ENCODE data around the gene SRL. TPM values are rescaled to one million over a fixed set of nuclear protein-coding genes. Genes with fewer than 3 reads are reported as not detected.

SRL gene
- total and polyA plus RNA-seq, 2 experiments from 2014 or later = 1.1 TPM; not detected in 1

- 75% methylated on average over 4 of the region's 4 CpGs for WGBS (ENCODE audit: low lambda C conversion rate, missing lambda C conversion rate)
- Histone ChIP-seq H3K4me3 (no peak overlapping the region), H4K20me1 (ENCODE audit: insufficient read depth, poor library complexity, severe bottlenecking) (no peaks in the 10 kb centered on the region), H3K79me2 (no peaks in the 10 kb centered on the region), H3K9me2 (replicated peaks; ENCODE audit: insufficient read depth) (no peaks in the 10 kb centered on the region), H3K9me3 (ENCODE audit: low read depth) (no peaks in the 10 kb centered on the region), H2AFZ (no peak overlapping the region), H3K4me1 (ENCODE audit: insufficient read depth) (no peaks in the 10 kb centered on the region), H3K4me2 (no peak overlapping the region), H3K27me3 (no peaks in the 10 kb centered on the region), H3K36me3 (replicated peaks; ENCODE audit: insufficient read depth, low read depth) (no peaks in the 10 kb centered on the region), H3K27ac (no peak overlapping the region)
- no peak for TF ChIP-seq EZH2phosphoT487 (IDR thresholded peaks at IDR 0.05; ENCODE audit: low read depth, severe bottlenecking, unreplicated experiment)
- TF ChIP-seq EZH2 (IDR thresholded peaks at IDR 0.05; ENCODE audit: borderline replicate concordance) = no peak
- TF ChIP-seq CTCF (IDR thresholded peaks at IDR 0.05; ENCODE audit: poor library complexity) = no peak
- no peak for DNase-seq (ENCODE audit: low spot score)
These were observed 43.1 kb downstream of the SRL start for GRCh38 chr16:4198816-4199215.

GRCh38 chr16:4194661-4195060 lies 47.2 kb downstream of the SRL start:
- Histone ChIP-seq H2AFZ (no peak overlapping the region), H3K79me2 (no peaks in the 10 kb centered on the region), H3K9me2 (replicated peaks; ENCODE audit: insufficient read depth) (no peaks in the 10 kb centered on the region), H4K20me1 (ENCODE audit: insufficient read depth, poor library complexity, severe bottlenecking) (no peaks in the 10 kb centered on the region), H3K9me3 (ENCODE audit: low read depth) (no peaks in the 10 kb centered on the region), H3K27me3 (no peaks in the 10 kb centered on the region), H3K27ac (no peak overlapping the region), H3K36me3 (replicated peaks; ENCODE audit: insufficient read depth, low read depth) (no peaks in the 10 kb centered on the region), H3K4me2 (no peak overlapping the region), H3K4me3 (no peak overlapping the region), H3K4me1 (ENCODE audit: insufficient read depth) (no peaks in the 10 kb centered on the region)
- no peak for TF ChIP-seq EZH2phosphoT487 (IDR thresholded peaks at IDR 0.05; ENCODE audit: low read depth, severe bottlenecking, unreplicated experiment)
- TF ChIP-seq CTCF (IDR thresholded peaks at IDR 0.05; ENCODE audit: poor library complexity) = no peak
- no peak for TF ChIP-seq EZH2 (IDR thresholded peaks at IDR 0.05; ENCODE audit: borderline replicate concordance)
- DNase-seq (ENCODE audit: low spot score) = no peak
- WGBS (ENCODE audit: low lambda C conversion rate, missing lambda C conversion rate) = 92% methylated on average over 4 of the region's 4 CpGs

- no peak overlapping the region for H3K27ac ChIP-seq
- no peak overlapping the region for H2AFZ ChIP-seq
- no peaks in the 10 kb centered on the region for H3K36me3 ChIP-seq (replicated peaks; ENCODE audit: insufficient read depth, low read depth)
- no peaks in the 10 kb centered on the region for H3K9me3 ChIP-seq (ENCODE audit: low read depth)
- H3K4me2 ChIP-seq = no peak overlapping the region
- H4K20me1 ChIP-seq (ENCODE audit: insufficient read depth, poor library complexity, severe bottlenecking) = no peaks in the 10 kb centered on the region
- no peaks in the 10 kb centered on the region for H3K27me3 ChIP-seq
- WGBS (ENCODE audit: low lambda C conversion rate, missing lambda C conversion rate) = 53% methylated on average over 1 of the region's 1 CpG
- no peak overlapping the region for H3K4me3 ChIP-seq
- H3K4me1 ChIP-seq (ENCODE audit: insufficient read depth) = no peaks in the 10 kb centered on the region
- H3K9me2 ChIP-seq (replicated peaks; ENCODE audit: insufficient read depth) = no peaks in the 10 kb centered on the region
- no peak for DNase-seq (ENCODE audit: low spot score)
- no peaks in the 10 kb centered on the region for H3K79me2 ChIP-seq
- TF ChIP-seq CTCF (IDR thresholded peaks at IDR 0.05; ENCODE audit: poor library complexity) (no peak), EZH2phosphoT487 (IDR thresholded peaks at IDR 0.05; ENCODE audit: low read depth, severe bottlenecking, unreplicated experiment) (no peak), EZH2 (IDR thresholded peaks at IDR 0.05; ENCODE audit: borderline replicate concordance) (no peak)
These were observed 48.0 kb downstream of the SRL start for GRCh38 chr16:4193920-4194319.

GRCh38 chr16:4192206-4192605 lies 49.7 kb downstream of the SRL start:
- Histone ChIP-seq H3K9me3 (ENCODE audit: low read depth) (no peaks in the 10 kb centered on the region), H3K79me2 (no peaks in the 10 kb centered on the region), H2AFZ (no peak overlapping the region), H3K27ac (no peak overlapping the region), H3K27me3 (no peaks in the 10 kb centered on the region), H3K4me2 (no peak overlapping the region), H3K4me1 (ENCODE audit: insufficient read depth) (no peaks in the 10 kb centered on the region), H4K20me1 (ENCODE audit: insufficient read depth, poor library complexity, severe bottlenecking) (no peaks in the 10 kb centered on the region), H3K4me3 (no peak overlapping the region), H3K36me3 (replicated peaks; ENCODE audit: insufficient read depth, low read depth) (no peaks in the 10 kb centered on the region), H3K9me2 (replicated peaks; ENCODE audit: insufficient read depth) (no peaks in the 10 kb centered on the region)
- 96% methylated on average over 14 of the region's 14 CpGs for WGBS (ENCODE audit: low lambda C conversion rate, missing lambda C conversion rate)
- TF ChIP-seq EZH2phosphoT487 (IDR thresholded peaks at IDR 0.05; ENCODE audit: low read depth, severe bottlenecking, unreplicated experiment) (no peak), EZH2 (IDR thresholded peaks at IDR 0.05; ENCODE audit: borderline replicate concordance) (no peak), CTCF (IDR thresholded peaks at IDR 0.05; ENCODE audit: poor library complexity) (no peak)
- no peak for DNase-seq (ENCODE audit: low spot score)

Data from hepatocyte (in vitro differentiated cells).